B cell (primary cell): ENCODE data around the gene USP28. TPM values are rescaled to one million over a fixed set of nuclear protein-coding genes. Genes with fewer than 3 reads are reported as not detected.

Experiments
- ATAC-seq: fragments of 200-7000 bp; cut with Tn5 transposase; one replicate; pipeline ENCODE4 v1.10.0; 2021; ENCODE audit warnings: low read depth, mild to moderate bottlenecking, moderate number of reproducible peaks, moderate library complexity
- CTCF ChIA-PET: fragments of 350-600 bp; sonication (Branson Sonifier 250); formaldehyde crosslinking; loops from one replicate; lab custom pipeline; 2021; ENCODE audit warnings: antibody characterized with exemption, inconsistent platforms; lab: Charles Lee
- POLR2A ChIA-PET: fragments of 350-600 bp; sonication (Branson Sonifier 250); formaldehyde crosslinking; loops from one replicate; lab custom pipeline; 2021; ENCODE audit warnings: antibody characterized with exemption; lab: Charles Lee
- DNase-seq: peaks from one replicate; pipeline ENCODE4 v3.0.0; 2013
- H2AFZ ChIP-seq: 2 replicates; pipeline ENCODE4 v1.6.1; 2012; ENCODE audit warnings: mild to moderate bottlenecking, low read depth, low read length; ENCODE audit not compliant: insufficient read depth, poor library complexity, severe bottlenecking
- H3K27ac ChIP-seq, 2 donors: 1 replicate in 1 of 2; 2 replicates in 1 of 2; pipeline ENCODE4 v1.5.1; 2012 to 2013; ENCODE audit warnings: low read length in 2 of 2, mild to moderate bottlenecking in 2 of 2, moderate library complexity in 1 of 2
- H3K27me3 ChIP-seq, 4 experiments: fragments of 200-600 bp in 1 of 4; sonication (generic) in 1 of 4; replicated peaks in 1 of 4; 1 replicate in 2 of 4; 2 replicates in 2 of 4; pipeline versions ENCODE4 v1.6.1 to v1.7.0; 2013 to 2016; ENCODE audit warnings: low read length in 3 of 4, mild to moderate bottlenecking in 2 of 4, mixed read lengths in 1 of 4, moderate library complexity in 1 of 4; ENCODE audit not compliant: insufficient read depth in 4 of 4, control insufficient read depth in 3 of 4; ENCODE audit errors: control extremely low read depth in 1 of 4
- H3K36me3 ChIP-seq, 2 experiments: replicated peaks in 1 of 2; 1 replicate in 1 of 2; 2 replicates in 1 of 2; pipeline versions ENCODE4 v1.6.1 to v1.7.1; 2013; ENCODE audit warnings: low read length in 1 of 2; ENCODE audit not compliant: insufficient read depth in 2 of 2, control insufficient read depth in 1 of 2; ENCODE audit errors: control extremely low read depth in 1 of 2, extremely low read depth in 1 of 2
- H3K4me1 ChIP-seq, 2 donors: fragments of 200-600 bp in 1 of 2; sonication (generic) in 1 of 2; 1 replicate in 1 of 2; 2 replicates in 1 of 2; pipeline versions ENCODE4 v1.5.1 to v1.6.1; 2013 to 2017; ENCODE audit warnings: low read length in 2 of 2; ENCODE audit not compliant: control insufficient read depth in 2 of 2, insufficient read depth in 2 of 2
- H3K4me2 ChIP-seq: replicated peaks from 2 replicates; pipeline ENCODE3; 2012; ENCODE audit warnings: mild to moderate bottlenecking, low read depth, low read length; ENCODE audit not compliant: poor library complexity, severe bottlenecking
- H3K4me3 ChIP-seq, 5 experiments: fragments of 200-600 bp in 1 of 5; sonication (generic) in 1 of 5; 1 replicate in 3 of 5; 2 replicates in 2 of 5; pipeline versions ENCODE4 v1.5.1 to v1.7.0; 2011 to 2016; ENCODE audit warnings: low read length in 4 of 5, mild to moderate bottlenecking in 4 of 5, low read depth in 2 of 5, control low read depth in 1 of 5, moderate library complexity in 1 of 5; ENCODE audit not compliant: insufficient read depth in 1 of 5; ENCODE audit errors: control extremely low read depth in 1 of 5, extremely low read depth in 1 of 5
- H3K79me2 ChIP-seq: fragments of 200-600 bp; sonication (generic); one replicate; pipeline ENCODE4 v1.6.0; 2016; ENCODE audit warnings: low read length; ENCODE audit not compliant: control insufficient read depth, insufficient read depth
- H3K9ac ChIP-seq: fragments of 200-600 bp; sonication (generic); 2 replicates; pipeline ENCODE4 v1.6.1; 2017; ENCODE audit warnings: mild to moderate bottlenecking, low read length, moderate library complexity
- H3K9me3 ChIP-seq, 3 donors: one replicate each; pipeline versions ENCODE4 v1.6.1 to v1.7.1; 2013; ENCODE audit warnings: low read length in 2 of 3; ENCODE audit not compliant: control insufficient read depth in 2 of 3, insufficient read depth in 1 of 3; ENCODE audit errors: control extremely low read depth in 1 of 3
- H4K20me1 ChIP-seq: 2 replicates; pipeline ENCODE4 v1.6.0; 2012; ENCODE audit warnings: mild to moderate bottlenecking, low read length; ENCODE audit not compliant: insufficient read depth, control insufficient read depth, poor library complexity, severe bottlenecking
- H3K27ac Mint-ChIP-seq: one replicate; pipeline ENCODE4 v1.8.0; 2021; ENCODE audit warnings: mixed read lengths
- H3K27me3 Mint-ChIP-seq: one replicate; pipeline ENCODE4 v1.8.0; 2021; ENCODE audit warnings: mixed read lengths
- H3K4me1 Mint-ChIP-seq: one replicate; pipeline ENCODE4 v1.8.0; 2021; ENCODE audit warnings: mixed read lengths
- H3K4me3 Mint-ChIP-seq: one replicate; pipeline ENCODE4 v1.8.0; 2021; ENCODE audit warnings: mixed read lengths
- H3K9me3 Mint-ChIP-seq: one replicate; pipeline ENCODE4 v1.8.0; 2022; ENCODE audit warnings: mixed read lengths; ENCODE audit not compliant: insufficient read depth
- EZH2 ChIP-seq: IDR thresholded peaks from 2 replicates; pipeline ENCODE4 v1.6.1; 2012; ENCODE audit warnings: borderline replicate concordance, low read depth, mild to moderate bottlenecking, moderate library complexity, low read length; ENCODE audit not compliant: insufficient read depth, poor library complexity, severe bottlenecking
- WGBS: methylation state at CpG from one replicate; pipeline ENCODE4 v1.1.5; 2013; ENCODE audit warnings: missing lambda C conversion rate; ENCODE audit not compliant: insufficient coverage; 5-methylcytosine and 5-hydroxymethylcytosine counted together
- intact Hi-C: fragments of 100-400 bp; cut with micrococcal nuclease; formaldehyde crosslinking; loops from one replicate; pipeline ENCODE4 v1.10.0; 2022
- polyA plus RNA-seq: library from polyadenylated mRNA; depleted of rRNA; stranded (reverse); fragments of >200 nt; gene quantifications from 2 replicates; pipeline ENCODE4 v1.2.3, GENCODE V29; 2012
- total RNA-seq, 2 donors: library from RNA; stranded (reverse); fragments of 120-200 nt in 1 of 2; gene quantifications; 1 replicate in 1 of 2; 2 replicates in 1 of 2; pipeline versions ENCODE4 v1.2.3 to v1.2.4, GENCODE V29; 2013 to 2022
- TF ChIP-seq, protein P1 (sequence below): fragments of 200-600 bp; IDR thresholded peaks from one replicate; pipeline ENCODE4 v1.8.0; 2022; ENCODE audit warnings: antibody characterized with exemption, mild to moderate bottlenecking

The USP28 gene
- total and polyA plus RNA-seq, 2 donors (not counting 1 experiment from before 2014, with no cell fraction given) = 78.0 to 104 TPM

DNA sequence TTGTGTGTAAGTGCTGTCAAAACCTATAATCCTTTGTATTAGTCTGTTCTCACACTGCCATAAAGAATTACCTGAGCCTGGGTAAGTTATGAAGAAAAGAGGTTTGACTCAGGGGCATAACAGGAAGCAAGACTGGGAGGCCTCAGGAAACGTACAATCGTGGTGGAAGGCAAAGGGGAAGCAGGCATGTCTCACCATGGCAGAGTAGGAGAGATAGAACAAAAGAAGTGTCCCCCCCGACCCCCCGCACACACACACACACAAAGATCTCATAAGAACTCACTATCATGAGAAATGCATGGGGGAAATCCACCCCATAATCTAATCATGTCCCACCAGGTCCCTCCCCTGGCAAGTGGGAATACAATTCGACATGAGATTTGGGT is 2.3 kb upstream of the USP28 start:
- H3K4me2 ChIP-seq = no peak overlapping the region

More for the DNA sequence above, 2.3 kb upstream of the USP28 start:
- intact Hi-C loops = loop anchor here (10.0 kb wide), 2 partner anchors 53 to 563 kb away; partner anchors contain the start of gene TTC12
- POLR2A ChIA-PET = no interaction called here
- DNase-seq (peak; percentile 25), ATAC-seq (no peak)
- TF ChIP-seq EZH2 = no peak
- TF ChIP-seq, protein P1, sequence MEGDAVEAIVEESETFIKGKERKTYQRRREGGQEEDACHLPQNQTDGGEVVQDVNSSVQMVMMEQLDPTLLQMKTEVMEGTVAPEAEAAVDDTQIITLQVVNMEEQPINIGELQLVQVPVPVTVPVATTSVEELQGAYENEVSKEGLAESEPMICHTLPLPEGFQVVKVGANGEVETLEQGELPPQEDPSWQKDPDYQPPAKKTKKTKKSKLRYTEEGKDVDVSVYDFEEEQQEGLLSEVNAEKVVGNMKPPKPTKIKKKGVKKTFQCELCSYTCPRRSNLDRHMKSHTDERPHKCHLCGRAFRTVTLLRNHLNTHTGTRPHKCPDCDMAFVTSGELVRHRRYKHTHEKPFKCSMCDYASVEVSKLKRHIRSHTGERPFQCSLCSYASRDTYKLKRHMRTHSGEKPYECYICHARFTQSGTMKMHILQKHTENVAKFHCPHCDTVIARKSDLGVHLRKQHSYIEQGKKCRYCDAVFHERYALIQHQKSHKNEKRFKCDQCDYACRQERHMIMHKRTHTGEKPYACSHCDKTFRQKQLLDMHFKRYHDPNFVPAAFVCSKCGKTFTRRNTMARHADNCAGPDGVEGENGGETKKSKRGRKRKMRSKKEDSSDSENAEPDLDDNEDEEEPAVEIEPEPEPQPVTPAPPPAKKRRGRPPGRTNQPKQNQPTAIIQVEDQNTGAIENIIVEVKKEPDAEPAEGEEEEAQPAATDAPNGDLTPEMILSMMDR = no peak
- Histone ChIP-seq H3K4me1 (peaks cover 23 to 40% of the 10 kb centered on the region in 2 donors), H3K79me2 (peaks cover 14% of the 10 kb centered on the region), H3K27ac (peak overlapping the region in 1 of 2 donors; percentile 40), H3K9me3 (peaks cover 0 to 14% (median 0%) of the 10 kb centered on the region in 3 donors), H4K20me1 (peaks cover 7% of the 10 kb centered on the region), H3K9ac (no peak overlapping the region), H3K36me3 (no peaks in the 10 kb centered on the region), H2AFZ (peak overlapping the region; percentile 39), H3K27me3 (no peaks in the 10 kb centered on the region), H3K4me3 (no peak overlapping the region)
- no peaks in the 10 kb centered on the region for H3K9me3 Mint-ChIP-seq
- peak overlapping the region; percentile 72 for H3K27ac Mint-ChIP-seq
- H3K4me3 Mint-ChIP-seq = no peak overlapping the region
- peaks cover 39% of the 10 kb centered on the region for H3K4me1 Mint-ChIP-seq
- H3K27me3 Mint-ChIP-seq = no peaks in the 10 kb centered on the region
- WGBS = 29% methylated on average over 3 of the region's 5 CpGs
- CTCF ChIA-PET = no interaction called here
